ENCODE measurements around the gene LILRB5.
"Not testable (repeated sequence)": the region's sequence is repeated elsewhere in the genome, so short reads cannot be mapped to it uniquely, and the experiment has no call there.

Gene LILRB5

GRCh38 chr19:54211235-54211634, 45.8 kb downstream of the LILRB5 start:
- no peak for DNase-seq (ENCODE audit: low read depth)

DNA sequence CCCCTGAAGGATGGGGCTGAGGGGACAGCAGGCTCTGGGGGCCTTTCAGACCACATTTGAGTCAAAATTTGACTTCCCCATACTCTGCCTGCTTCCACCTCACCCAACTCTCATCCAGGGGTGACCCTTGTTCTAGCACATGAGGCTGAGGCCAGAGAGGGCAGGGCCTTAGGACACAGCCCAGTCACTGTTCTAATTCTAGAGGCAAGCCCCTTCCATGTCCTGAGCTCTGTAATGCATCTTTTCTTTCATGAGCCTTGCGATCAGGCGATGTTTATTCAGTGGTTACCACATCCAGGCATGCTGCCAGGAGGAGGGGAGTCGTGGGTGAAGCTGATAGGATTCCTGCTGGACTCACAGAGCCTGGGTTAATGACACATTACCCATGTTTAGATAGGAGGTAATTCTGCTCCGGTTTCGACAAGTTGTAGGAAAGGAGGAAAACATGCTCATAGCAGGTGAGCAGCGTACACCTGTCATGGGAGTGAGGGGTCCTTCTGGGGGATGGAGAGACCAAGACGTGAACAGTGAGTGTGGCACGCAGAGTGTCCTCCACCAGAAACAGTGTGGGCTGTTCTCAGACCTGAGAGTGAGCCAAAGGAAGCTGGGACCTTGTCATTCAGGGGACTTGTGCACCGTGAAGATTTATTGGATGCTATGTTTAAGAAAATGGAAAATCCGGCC, 47.1 kb downstream of the LILRB5 start:
- no peak for DNase-seq (ENCODE audit: low read depth)

DNA sequence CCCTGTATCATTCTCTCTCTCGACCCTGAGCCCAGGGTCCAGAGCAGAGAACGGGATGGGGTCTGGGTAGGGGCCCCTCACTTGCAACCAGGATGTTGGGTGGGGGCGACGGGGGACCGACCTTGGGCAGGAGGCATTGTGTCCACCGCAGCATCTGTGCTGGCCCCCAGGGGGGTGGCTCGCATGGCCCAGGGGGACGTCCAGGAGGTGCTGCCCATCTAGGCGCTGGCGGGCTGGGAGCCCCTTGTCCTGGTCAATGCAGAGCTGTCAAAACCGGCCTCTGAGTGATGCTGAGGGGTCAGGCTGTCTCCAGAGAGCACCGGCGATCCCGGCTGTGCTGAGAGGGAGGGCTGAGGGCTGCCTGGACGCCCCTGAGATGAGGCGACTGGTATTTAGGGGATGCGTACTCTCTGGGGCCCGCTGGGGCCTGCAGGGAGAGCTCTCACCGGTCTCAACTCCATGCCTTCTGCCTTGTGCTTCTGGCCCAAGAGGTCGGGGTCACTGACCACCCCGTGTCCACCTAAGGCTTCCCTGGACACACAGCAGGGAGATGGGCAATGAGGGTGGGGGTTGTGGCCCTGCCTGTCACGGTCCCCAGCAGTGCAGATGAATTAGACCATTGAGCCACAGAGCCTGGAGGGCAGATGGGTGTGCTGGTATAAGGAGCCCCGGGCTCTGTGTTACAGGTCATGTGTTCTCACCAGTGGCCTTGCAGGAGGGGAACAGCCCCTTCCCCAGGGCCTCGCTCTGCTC, 47.8 kb downstream of the LILRB5 start:
- DNase-seq (ENCODE audit: low read depth) = peak; percentile 41

DNA sequence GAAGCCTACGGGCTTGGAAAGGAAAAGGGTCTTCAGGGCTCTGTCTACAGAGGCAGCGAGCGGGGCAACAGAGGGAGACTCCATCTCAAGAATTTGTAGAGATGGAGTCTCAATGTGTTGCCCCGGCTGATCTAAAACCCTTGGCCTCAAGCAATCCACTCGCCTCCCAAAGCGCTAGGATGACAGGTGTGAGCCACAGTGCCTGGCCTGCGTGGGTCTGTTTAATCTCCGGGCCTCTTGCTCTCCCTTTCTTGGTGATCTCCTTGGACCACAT, 48.4 kb downstream of the LILRB5 start:
- no peak for DNase-seq (ENCODE audit: low read depth)

GRCh38 chr19:54207983-54208783, 48.9 kb downstream of the LILRB5 start:
- DNase-seq (ENCODE audit: low read depth) = peak; percentile 62

GRCh38 chr19:54207676-54207982, 49.4 kb downstream of the LILRB5 start:
- DNase-seq (ENCODE audit: low read depth) = no peak

DNA sequence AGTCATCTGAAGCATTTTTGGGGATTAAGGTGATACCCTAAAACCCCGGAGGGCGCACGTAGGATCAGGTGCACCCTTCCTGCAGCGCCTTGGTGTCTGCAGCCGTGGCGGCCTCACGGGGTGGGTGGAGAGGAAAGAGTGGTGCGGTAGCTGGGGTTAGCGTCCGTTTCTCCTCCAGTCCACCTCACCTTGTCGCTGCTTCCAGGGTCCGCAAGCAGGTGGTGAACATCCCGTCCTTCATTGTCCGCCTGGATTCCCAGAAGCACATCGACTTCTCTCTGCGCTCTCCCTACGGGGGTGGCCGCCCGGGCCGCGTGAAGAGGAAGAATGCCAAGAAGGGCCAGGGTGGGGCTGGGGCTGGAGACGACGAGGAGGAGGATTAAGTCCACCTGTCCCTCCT, 49.9 kb downstream of the LILRB5 start:
- not testable (repeated sequence) for DNase-seq (ENCODE audit: low read depth)

DNA sequence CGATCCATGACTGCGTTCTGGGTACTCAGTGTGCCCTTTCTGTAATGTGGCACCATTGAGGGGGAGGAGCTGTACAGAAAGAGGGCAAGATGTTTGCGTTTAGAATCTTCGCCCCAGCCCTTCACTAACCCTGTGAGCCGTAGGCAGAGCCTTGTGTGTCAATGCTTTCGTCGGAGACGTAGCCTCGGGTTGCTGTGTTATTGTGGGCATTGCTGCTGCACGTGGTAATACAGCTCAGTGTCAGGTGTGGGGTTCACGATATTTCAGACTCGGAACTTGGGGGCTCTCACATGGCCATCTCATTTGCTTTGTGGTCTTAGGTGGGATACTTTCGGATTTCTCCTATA, 50.3 kb downstream of the LILRB5 start:
- no peak for DNase-seq (ENCODE audit: low read depth)

- DNase-seq (ENCODE audit: low read depth) = no peak
These were observed 50.8 kb downstream of the LILRB5 start for GRCh38 chr19:54206030-54206830.

DNA sequence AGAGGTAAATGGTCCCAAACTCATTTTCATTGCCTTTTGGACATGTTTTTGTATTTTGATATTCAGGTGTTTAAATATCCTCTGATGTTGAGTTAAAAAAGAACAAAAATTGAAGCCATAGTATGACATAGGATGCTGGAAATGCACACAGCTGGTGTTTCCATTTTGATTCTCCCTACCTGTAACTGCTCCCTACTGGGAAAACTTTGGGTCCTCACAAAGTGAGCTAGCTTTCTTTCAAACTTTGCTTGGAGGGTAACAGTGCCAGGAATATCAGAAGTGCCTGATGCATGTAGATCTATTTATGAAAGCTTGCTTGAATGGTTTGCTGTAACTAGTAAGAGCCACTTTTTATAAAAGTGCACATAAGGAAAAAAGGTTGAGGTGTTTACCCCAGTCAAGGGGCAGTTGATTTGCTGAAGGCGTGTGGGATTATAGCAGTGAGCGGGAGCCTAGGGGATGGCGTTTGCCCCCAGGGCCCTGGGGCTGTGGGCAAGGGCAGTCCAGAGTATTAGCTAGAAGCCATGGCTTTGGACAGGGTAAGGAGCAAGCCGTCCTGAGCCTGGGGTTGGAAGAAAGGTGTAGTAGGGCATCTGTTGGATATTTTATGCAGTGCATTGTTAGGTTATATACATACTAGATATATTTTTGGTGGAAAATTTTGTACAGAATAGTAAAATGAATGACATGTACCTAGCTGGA, 52.2 kb downstream of the LILRB5 start:
- no peak for DNase-seq (ENCODE audit: low read depth)

DNA sequence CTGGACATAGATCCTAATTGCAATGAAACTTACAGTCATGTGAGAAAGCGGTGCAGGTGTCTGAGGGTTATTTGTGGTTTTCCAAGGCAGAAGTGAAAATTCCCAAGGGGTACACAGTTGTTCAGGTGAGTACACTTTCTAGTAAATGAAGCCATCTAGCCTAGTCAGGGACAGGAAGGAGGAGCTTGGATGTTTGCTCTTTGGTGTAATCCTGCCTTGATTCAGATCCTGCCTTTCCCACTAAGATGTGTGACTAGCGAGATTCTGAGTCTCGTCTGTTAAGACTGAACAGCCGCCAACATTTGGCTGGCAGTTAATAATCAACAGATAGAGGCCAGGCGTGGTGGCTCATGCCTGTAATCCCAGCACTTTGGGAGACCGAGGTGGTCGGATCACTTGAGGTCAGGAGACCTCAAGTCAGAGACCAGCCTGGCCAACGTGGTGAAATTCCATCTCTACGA, 53.9 kb downstream of the LILRB5 start:
- no peak for DNase-seq (ENCODE audit: low read depth)

DNA sequence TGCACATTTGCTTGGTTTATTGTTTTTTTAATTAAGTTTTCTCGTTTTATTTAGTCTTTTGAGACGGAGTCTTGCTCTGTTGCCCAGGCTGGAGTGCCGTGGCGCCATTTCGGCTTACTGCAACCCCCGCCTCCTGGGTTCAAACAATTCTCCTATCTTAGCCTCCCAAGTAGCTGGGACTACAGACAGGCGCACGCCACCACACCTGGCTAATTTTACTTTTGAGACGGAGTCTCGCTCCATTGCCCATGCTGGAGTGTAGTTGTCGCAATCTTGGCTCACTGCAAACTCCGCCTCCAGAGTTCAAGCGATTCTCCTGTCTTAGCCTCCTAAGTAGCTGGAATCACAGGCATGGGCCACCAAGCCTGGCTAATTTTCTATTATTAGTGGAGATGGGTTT, 55.1 kb downstream of the LILRB5 start:
- no peak for DNase-seq (ENCODE audit: low read depth)

DNA sequence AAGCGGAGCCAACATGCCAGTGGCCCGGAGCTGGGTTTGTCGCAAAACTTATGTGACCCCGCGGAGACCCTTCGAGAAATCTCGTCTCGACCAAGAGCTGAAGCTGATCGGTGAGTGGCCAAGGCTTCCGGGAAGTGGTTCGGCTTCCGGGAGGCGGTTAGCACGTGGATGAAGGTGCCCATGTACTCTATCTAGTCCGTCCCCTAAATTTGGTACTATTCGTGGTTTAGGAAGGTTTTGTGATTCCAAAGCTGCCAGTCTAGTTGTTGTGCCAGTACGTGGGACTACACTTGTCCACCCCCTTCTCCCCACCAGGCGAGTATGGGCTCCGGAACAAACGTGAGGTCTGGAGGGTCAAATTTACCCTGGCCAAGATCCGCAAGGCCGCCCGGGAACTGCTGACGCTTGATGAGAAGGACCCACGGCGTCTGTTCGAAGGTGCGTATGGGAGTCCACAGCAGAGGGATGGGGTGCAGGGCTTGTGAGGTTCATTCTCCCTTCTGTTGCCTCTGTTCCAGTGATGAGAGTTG, 55.8 kb downstream of the LILRB5 start:
- no peak for DNase-seq (ENCODE audit: low read depth)
